HG03175 (cell line): ENCODE data around the gene STK11IP.

ENCODE experiments used
- ATAC-seq: cut with Tn5 transposase; IDR thresholded peaks from one replicate; pipeline ENCODE4 v1.9.1; 2021; ENCODE audit warnings: mild to moderate bottlenecking, moderate library complexity; ENCODE audit not compliant: unreplicated experiment

STK11IP gene

DNA sequence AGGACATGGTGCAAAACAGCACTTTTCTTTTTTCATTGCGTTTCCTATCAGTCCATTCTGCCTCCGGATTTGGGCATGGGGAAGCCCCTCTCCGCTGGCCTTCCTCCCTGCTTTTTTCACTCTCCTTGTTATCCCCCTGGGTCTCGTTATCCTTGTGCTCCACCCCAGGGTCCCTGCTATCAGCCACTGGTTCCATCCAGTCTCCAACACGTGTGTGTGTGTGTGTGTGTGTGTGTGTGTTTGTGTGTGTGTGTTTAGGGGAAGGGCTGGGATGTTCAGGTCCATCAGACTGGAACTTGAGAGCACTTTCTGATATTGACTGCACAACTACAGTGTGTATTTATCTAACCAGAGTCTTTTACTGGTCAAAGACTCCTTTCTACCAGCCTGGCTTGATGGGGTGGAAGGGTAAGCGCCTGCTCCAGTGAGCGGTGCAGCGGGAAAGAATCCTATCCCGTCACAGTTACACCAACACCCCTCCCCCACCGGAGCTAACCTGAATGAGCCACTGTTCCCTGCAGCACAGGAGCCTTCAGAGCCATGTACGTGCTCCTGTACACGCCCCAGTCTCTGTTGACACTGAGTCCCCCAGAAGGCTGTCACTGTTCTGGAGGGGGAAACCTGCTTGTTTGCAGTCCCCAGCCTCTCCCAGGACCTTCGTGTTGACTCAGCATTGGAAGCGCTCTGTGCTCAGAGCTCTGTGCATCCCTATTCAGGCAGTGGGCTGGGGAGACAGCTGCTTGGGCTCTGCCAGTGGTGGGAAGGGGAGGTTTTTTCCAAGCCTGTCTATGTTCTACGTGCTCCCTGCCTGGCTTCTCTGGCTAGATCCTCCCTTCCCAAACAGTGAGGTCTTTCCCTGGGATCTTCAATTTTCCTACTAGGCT is 20.9 kb upstream of the STK11IP start:
- no peak for ATAC-seq

DNA sequence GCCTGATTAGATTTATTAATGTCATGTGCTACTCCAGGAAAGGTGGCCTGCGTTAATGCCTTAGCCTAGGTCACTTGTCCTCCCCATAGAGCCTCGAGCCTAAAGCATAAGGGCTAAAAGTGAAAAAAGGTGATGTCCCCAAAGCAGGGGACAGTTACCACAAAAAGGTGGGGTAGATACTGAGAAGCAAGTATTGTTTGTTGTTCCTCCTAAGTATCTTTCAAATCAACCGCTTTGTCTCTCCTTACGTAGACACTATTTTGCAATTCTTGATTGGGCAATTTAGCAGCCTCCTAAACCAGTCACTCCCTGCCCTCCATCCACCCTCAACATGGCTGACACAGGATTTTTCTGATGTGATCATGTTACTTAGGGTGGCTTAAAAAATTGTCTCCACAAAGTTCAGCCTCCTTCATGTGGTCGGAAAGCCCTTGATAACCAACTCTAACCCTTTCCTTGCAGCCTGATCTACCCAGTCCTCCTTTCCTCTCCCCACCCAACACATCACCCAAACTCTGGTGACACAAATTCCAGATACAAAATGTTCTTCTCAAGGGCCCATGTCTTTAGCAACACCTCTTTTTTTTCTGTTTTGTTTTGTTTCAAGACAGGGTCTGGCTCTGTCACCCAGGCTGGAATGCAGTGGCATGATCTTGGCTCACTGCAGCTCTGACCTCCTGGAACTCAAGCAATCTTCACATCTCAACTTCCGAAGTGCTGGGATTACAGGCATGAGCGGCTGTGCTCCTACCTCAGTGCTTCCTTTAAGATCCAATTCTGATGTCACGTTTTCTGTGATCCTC is 18.6 kb upstream of the STK11IP start:
- ATAC-seq = no peak

DNA sequence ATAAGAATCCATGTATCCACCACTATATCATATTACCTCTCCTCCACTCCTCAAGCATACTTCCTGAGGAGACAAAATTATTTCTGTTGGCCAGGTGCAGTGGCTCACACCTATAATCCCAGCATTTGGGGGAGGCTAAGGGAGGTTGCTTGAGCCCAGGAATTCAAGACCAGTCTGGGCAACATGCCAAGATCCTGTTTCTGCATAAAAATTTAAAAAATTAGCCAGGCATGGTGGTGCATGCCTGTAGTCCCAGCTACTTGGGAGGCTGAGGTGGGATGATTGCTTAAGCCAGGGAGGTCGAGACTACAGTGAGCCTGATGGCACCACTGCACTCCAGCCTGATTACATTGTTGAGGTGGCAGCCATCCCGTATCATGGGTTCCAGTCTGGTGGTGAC is 16.3 kb upstream of the STK11IP start:
- no peak for ATAC-seq

DNA sequence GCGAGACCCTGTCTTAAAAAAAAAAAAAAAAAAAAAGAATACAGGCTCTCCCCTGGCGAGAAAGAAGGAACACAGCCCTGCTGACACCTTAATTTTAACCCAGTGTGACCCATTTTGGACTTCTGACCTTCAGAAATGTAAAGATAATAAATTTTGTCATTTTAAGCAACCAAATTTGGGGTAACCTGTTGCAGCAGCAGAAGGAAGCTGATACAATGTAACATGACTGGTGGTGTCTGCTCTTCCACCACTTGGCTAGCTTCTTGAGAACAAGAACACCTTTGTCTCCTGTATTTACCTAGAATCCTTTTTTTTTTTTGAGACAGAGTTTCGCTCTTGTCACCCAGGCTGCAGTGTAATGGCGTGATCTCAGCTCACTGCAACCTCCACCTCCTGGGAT is 6.6 kb upstream of the STK11IP start:
- no peak for ATAC-seq

DNA sequence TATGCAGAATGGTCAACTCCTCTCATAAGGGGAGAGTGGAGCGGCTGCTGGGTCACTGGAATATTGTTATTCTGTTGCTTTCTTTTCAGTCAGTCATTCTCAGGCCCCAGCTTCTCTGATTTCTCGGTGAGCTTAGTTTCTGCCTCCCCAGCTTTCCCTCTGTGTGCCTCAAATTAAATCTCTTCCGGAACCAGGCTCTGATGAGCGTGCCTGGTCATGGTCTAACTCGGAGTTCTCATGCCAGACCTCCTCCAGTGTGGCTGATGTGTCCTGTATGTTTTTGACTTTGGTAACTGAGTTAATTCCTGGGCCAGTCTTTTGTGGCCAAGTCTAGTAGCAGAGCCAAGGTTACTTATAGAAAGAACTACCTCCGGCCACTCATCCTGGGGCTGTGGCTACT is 4.9 kb upstream of the STK11IP start:
- no peak for ATAC-seq

DNA sequence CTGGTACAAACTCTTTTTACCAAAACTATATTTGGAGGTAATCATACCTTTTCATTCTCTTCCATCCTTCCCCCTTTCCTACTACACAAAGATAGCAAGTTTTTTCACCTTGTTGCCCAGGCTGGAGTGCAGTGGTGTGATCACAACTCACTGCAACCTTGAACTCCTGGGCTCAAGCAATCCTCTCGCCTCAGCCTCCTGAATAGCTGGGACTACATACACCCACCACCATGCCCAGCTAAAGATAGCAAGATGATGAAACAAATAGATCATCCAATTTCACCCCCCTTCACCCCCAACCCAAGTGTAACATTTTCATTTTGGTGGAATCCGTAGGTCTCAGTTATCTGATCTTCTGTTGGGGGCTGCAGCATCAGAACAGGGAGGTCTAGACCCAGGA is 4.5 kb upstream of the STK11IP start:
- ATAC-seq = no peak

DNA sequence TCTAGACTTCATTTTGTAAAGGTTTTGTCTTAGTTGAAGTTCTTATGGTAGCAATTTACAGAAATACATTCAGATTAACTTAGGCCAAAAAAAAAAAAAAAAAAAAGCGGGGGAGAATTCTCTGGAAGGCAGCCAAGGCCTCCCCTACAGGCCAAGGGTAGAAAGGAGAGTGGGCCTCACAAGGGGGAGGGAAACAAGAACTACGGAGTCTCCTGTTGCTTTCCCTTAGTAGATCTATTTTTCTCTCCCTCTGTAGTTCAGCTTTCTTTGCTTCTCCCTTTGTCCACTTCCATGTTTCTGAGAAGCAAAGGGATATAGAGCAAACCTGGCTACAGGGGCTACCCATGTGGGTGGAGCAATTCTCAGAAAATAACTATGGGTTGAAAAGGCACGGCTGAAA is 2.4 kb upstream of the STK11IP start:
- ATAC-seq = no peak

DNA sequence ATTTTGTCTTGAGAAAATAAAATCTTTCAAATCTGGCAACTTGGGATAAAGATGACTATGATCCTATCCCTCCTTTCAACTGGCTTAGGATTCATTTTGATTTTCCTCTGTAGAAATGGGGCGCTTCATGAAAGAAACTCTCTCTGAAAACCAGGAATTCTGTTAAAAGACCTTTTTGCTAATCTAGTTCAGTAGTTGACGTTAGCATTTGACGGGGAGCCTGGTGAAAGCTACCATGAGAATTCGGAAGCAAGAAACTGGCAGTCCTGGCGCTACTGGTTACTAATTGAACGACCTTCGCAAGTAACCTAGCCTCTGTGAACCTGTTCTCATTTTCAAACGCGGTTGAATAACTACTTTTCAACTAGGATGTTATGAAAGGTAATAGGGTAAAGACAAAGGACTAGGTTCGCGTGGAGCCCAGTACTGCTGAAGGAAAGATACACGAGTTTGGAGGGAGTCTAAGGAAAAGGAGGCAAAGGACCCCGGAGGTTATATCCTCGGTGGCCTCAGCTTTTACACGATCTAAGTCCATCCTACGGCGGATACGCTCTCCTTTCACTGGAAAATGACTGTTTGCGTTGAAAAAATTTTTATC is 604 bp upstream of the STK11IP start:
- no peak for ATAC-seq

DNA sequence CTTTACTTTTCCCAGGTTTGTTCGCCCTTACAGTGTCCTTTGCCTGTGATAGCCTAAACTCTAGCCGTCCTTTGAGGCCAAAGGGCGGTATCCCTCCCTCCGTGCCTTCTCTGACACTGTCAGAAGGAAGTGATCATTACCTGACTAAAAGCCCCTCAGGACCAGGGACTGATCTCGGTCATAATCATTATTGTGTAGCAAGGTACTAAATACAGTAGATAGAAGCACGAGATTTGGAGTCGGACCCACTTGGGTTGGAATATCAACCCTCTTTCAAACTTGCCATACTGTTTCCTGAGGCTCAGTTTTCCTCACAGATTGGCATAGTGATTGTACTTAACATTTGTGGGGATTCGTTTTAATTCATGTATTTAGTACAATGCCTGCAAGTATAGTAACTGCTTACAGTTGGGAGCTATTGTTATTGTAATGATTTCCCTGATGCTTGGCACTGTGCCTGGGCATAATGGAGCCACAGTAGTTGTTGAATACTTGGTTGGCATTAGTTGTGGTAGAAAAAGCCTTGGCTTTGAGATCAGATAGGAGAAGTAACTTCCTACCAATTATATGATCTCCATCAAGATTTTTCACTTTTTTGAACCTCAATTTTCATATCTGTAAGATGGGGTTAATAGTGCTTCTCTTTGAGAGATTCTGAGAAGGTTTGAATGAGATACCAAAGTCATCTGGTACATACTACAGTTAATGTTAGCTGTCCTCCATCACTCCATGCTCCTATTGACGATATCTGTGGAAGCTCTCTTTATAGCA is 836 bp downstream of the STK11IP start:
- no peak for ATAC-seq

DNA sequence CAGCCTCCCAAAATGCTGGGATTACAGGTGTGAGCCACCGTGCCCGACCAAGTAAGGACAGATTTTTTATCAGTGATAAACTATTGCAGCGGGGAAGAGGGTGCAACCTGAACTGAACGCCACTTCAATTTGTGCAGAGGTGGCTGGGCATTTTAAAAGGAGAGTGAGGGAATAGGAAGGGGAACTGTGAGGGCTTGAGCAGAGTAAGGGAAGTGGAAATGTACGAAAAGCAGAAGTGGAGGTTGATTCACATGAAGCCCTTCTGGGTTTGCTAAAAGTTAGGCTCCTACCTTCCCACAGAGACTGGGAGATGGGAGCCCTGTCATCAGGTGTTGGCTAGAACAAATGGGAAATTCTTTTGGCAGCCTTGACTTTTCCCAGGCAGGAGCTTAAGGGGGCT is 6.1 kb downstream of the STK11IP start:
- ATAC-seq = no peak

DNA sequence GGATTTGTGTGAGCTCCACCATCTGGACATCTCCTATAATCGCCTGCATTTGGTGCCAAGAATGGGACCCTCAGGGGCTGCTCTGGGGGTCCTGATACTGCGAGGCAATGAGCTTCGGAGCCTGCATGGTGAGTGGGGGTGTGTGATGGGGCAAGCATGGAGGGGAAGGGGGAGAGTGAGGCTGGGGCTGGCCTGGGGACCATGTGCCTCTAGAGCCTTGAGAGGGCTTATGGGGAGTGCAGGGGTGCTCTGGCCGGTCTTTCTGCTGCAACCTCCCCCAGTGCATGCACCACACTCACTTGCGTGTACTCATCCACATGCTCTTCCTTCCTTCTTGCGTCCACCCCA is 7.9 kb downstream of the STK11IP start:
- no peak for ATAC-seq

DNA sequence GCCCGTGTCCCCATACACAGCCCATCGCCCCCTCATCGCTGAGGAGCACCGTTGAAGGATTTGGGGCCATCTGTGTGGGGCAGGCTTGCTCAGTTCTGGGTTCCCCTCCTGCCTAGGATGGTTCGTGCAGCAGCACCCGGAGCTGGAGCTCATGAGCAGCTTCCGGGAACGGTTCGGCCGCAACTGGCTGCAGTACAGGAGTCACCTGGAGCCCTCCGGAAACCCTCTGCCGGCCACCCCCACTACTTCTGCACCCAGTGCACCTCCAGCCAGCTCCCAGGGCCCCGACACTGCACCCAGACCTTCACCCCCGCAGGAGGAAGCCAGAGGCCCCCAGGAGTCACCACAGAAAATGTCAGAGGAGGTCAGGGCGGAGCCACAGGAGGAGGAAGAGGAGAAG is 10.3 kb downstream of the STK11IP start:
- ATAC-seq = no peak

DNA sequence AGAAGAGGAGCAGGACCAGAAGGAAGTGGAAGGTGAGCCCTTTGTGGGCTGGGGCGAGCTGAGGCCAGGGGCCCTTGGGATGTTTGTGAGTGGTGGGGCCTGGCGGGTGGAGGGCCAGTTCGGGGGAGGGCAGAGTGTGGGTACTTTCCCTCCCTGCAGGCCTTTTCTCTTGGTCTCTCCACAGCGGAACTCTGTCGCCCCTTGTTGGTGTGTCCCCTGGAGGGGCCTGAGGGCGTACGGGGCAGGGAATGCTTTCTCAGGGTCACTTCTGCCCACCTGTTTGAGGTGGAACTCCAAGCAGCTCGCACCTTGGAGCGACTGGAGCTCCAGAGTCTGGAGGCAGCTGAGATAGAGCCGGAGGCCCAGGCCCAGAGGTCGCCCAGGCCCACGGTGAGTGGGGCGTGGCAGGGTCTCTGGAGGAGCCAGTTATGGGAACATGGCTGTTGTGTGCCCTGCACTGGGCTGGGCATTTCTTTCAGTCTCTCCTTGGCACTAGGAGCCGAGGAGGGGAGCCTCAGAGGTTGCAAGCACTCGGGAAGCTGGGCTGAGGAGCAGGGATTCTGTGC is 10.8 kb downstream of the STK11IP start:
- ATAC-seq = no peak

DNA sequence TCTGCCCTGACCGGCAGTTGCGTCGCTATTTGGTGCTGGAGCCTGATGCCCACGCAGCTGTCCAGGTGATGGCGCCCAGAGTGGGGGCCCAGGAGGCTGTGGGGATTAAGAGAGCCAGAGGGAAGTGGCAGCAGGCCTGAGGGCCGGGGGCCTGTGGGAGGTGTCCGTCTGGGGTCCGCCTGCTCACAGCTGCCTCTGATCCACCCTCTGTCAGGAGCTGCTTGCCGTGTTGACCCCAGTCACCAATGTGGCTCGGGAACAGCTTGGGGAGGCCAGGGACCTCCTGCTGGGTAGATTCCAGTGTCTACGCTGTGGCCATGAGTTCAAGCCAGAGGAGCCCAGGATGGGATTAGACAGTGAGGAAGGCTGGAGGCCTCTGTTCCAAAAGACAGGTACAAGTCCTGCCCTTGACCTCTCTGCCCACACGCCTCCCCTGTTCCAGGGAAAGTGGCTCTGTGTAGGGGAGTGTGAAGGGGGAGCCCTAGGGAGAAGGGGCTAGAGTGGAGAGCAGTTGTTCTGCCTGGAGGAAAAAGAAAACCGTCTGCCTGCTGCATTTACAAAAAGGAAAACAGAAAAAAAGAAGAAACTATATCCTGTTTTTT is 11.6 kb downstream of the STK11IP start:
- ATAC-seq = no peak

DNA sequence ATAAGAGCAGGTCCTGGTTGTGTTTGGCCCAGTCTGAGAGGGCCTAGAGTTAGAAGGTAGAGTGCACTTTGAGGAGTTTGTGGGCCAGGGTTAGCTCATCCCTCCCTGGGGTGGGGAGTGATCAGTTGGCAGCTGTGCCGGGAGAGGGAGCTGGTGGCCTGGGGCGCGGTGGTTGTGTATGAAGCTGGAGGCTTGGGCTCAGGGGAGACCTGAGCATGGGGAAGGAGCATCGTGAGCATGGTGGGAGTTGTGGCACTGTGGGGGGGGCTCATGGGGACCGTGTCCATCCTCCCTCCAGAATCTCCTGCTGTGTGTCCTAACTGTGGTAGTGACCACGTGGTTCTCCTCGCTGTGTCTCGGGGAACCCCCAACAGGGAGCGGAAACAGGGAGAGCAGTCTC is 13.6 kb downstream of the STK11IP start:
- ATAC-seq = no peak

DNA sequence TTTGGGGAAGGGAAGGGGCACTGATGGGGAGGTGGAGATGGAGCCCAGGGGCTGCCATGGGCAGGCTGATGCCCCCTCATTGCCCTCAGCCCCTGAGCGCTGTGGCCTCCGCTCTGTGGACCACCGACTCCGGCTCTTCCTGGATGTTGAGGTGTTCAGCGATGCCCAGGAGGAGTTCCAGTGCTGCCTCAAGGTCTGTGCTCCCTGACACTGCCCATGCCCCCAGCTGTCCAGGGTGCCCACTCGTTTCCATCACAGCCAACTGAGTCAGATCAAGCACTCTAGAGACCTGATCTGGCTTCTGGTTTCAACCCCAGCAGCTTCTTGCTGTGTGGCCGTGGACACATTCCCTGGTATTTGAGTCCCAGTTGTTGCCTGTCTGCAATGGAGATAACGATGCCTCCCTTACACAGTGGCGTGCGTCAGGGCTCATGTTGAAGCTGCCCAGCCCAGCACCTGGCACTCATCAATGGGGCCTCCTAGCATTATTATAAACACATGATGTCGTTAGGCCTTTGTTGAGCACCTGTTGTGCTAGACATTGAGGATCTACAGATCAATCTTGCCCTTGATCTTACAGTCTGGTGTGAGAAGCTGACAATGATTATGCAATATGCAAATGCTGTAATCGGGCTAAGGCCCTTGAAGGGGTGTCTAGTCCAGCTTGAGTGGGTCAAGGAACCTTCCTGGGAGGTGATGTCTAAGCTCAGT is 14.4 kb downstream of the STK11IP start:
- ATAC-seq = no peak

DNA sequence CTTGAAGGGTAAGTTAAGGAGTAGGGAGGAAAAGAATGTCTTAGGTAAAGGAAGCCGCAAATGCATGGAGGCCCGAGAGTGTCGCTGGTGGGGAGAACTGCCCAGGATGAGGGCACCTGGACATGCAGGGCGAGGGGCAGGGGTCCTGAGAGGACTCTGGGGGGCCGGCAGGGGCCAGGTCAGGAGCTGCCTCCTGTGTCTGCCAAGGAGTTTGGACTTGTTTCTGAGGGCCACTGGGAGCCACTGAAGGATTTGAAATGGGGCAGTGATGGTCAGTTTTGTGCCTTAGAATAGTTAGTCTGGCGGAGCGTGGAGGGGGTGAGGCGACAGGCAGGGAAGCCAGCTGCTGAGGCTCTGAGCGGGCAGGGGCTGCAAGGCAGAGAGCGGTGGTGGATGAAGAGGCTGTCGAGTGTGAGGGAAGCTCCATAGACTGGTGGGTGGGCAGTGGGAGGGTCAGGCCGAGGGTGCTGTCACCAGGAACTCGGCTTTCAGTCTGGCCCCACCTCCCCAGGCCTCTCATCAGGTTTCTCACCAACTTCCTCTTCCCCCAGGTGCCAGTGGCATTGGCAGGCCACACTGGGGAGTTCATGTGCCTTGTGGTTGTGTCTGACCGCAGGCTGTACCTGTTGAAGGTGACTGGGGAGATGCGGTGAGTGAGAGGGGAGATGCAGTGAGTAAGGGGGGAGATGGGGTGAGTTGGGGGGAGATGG is 15.1 kb downstream of the STK11IP start:
- ATAC-seq = peak; percentile 61

DNA sequence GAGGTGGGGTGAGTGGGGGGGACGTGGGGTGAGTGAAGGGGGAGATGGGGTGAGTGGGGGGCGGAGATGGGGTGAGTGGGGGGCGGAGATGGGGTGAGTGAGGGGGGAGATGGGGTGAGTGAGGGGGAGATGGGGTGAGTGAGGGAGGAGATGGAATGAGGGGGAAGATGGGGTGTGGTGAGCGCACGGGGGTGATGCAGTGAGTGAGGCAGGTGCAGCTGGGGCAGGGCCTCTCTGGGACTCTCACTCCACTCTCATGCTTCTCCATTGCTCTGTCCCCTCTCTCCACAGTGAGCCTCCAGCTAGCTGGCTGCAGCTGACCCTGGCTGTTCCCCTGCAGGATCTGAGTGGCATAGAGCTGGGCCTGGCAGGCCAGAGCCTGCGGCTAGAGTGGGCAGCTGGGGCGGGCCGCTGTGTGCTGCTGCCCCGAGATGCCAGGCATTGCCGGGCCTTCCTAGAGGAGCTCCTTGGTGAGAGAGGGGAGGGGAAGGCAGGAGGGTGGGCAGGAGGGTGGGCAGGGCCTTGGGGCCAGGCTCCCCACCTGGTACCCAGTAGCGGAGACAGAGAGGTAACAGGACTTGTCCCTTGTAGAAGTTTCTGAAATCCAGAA is 15.9 kb downstream of the STK11IP start:
- no peak for ATAC-seq
